Muscle layer of colon (tissue), 2 donors: Measurements from ENCODE around the gene TPSAB1.

Experiments used
- H3K27ac ChIP-seq: one replicate; pipeline ENCODE4 v1.7.0; 2013; ENCODE audit warnings: low read depth, mild to moderate bottlenecking, low read length, moderate library complexity
- H3K27me3 ChIP-seq, 2 donors: one replicate each; pipeline ENCODE4 v1.7.0; 2013; ENCODE audit warnings: low read length in 2 of 2, mild to moderate bottlenecking in 2 of 2; ENCODE audit not compliant: insufficient read depth in 2 of 2, control insufficient read depth in 1 of 2
- H3K36me3 ChIP-seq: one replicate; pipeline ENCODE4 v1.7.0; 2013; ENCODE audit warnings: mild to moderate bottlenecking, low read length; ENCODE audit not compliant: insufficient read depth
- H3K4me1 ChIP-seq: one replicate; pipeline ENCODE4 v1.7.0; 2013; ENCODE audit warnings: mild to moderate bottlenecking, low read length; ENCODE audit not compliant: insufficient read depth
- H3K4me3 ChIP-seq, 2 donors: one replicate each; pipeline ENCODE4 v1.7.0; 2013; ENCODE audit warnings: low read length in 2 of 2, low read depth in 1 of 2, mild to moderate bottlenecking in 1 of 2, moderate library complexity in 1 of 2
- H3K9ac ChIP-seq: one replicate; pipeline ENCODE4 v1.7.0; 2013; ENCODE audit warnings: low read length
- H3K9me3 ChIP-seq: one replicate; pipeline ENCODE4 v1.7.0; 2013; ENCODE audit warnings: mild to moderate bottlenecking, low read length
- donor health status: abdominal sarcoma.
- donor health status: Adenocarcinoma of cecum.

Gene TPSAB1

DNA sequence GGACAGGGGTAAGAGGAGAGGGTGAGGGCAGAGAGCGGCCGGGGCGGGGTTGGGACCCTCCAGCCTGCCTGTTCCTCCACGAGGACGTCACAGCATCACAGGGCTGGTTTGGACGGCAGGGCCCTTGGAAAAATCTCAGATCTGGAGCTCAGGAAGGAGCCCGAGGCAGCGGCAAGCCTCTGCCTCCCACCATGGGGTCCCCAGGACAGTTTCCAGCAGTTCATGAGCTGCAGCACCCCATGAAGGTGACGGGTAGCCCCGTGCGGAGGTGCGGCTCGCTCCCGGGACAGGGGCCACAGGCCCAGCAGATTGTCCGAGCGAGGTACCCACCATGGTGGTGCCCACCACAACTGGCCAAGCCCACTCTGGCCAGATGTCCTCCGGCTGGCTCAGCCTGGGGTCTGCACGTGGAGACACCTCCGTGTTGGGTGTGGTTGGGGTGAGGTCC lies 36.7 kb downstream of the TPSAB1 start:
- Histone ChIP-seq H3K4me1 (peaks cover 1% of the 10 kb centered on the region), H3K27me3 (peaks cover 0 to 26% of the 10 kb centered on the region in 2 donors), H3K9ac (no peak overlapping the region), H3K4me3 (no peak overlapping the region), H3K27ac (no peak overlapping the region), H3K36me3 (no peaks in the 10 kb centered on the region), H3K9me3 (no peaks in the 10 kb centered on the region)

DNA sequence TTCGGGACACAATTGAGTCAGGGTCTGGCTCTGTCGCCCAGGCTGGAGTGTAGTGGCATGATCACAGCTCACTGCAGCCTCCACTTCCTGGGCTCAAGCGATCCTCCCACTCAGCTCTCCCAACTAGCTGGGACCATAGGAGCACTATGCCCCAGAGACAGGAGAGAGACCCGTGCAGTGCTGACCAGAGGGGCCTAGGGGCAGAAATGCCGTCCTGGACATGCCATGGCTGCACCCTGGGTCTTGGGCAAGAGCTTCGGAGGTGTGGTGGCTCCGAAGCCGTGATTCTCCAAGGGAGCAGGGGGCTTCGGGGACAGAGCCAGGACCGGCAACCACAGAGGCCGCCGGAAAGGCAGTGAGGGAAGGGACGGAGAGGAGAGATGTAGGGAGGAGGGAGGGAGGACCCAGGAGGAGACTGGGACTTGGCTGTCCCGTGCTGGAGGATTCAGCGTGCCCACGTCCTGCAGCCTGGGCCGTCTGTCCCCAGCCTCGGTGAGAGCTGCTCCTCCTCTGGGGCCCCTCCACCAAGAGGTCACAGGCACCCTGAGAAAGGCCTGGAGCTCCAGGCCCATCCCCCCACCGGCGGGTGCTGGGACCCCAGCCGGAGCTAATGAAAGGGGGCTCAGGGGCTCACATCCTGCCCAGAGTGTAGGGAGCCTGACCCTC lies 37.2 kb downstream of the TPSAB1 start:
- H3K27me3 ChIP-seq: peaks cover 0 to 26% of the 10 kb centered on the region in 2 donors
- H3K27ac ChIP-seq: no peak overlapping the region
- no peaks in the 10 kb centered on the region for H3K9me3 ChIP-seq
- no peak overlapping the region for H3K9ac ChIP-seq
- no peaks in the 10 kb centered on the region for H3K4me1 ChIP-seq
- H3K4me3 ChIP-seq: no peak overlapping the region
- H3K36me3 ChIP-seq: no peaks in the 10 kb centered on the region

- Histone ChIP-seq H3K9me3 (no peaks in the 10 kb centered on the region), H3K27ac (no peak overlapping the region), H3K4me1 (no peaks in the 10 kb centered on the region), H3K27me3 (peaks cover 0 to 30% of the 10 kb centered on the region in 2 donors), H3K4me3 (no peak overlapping the region), H3K9ac (no peak overlapping the region), H3K36me3 (no peaks in the 10 kb centered on the region)
These were observed 38.0 kb downstream of the TPSAB1 start for GRCh38 chr16:1278477-1278876.

- no peak overlapping the region for H3K27ac ChIP-seq
- peaks cover 0 to 30% of the 10 kb centered on the region in 2 donors for H3K27me3 ChIP-seq
- H3K9me3 ChIP-seq: no peaks in the 10 kb centered on the region
- no peaks in the 10 kb centered on the region for H3K4me1 ChIP-seq
- H3K4me3 ChIP-seq: no peak overlapping the region
- no peaks in the 10 kb centered on the region for H3K36me3 ChIP-seq
- no peak overlapping the region for H3K9ac ChIP-seq
These were observed 38.8 kb downstream of the TPSAB1 start for GRCh38 chr16:1279081-1279944.

DNA sequence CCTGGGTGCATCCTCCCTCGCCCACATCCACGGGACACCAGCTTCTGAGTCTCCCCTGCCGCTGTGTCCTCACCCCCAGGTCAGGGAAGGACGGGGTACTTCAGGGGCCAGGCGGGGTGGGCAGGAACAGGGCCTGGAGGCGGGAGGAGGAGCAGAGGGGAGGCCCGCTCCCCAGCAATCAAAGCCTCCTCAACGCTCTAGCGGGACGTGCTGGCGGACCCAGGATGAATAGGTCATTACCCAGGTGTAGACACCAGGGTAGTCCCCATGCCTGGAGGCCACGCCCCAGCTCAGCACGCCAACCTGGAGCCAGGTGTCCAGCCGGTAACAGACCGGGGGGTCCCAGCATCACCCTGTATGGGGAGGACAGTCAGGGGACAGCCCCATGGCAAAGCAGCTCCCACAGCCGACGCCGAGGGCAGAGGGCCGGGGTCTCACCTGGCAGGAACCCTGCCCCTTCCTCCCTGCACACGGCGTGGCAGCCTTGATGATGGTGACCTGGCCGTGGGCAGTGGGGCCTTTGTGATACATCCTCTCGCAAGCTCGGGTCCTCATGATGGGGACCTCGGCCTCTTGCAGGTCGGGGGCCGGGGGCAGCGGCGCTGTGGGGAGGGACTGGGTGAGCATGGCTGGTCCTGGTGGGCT lies 39.6 kb downstream of the TPSAB1 start:
- Histone ChIP-seq H3K4me3 (no peak overlapping the region), H3K27ac (no peak overlapping the region), H3K27me3 (peaks cover 0 to 30% of the 10 kb centered on the region in 2 donors), H3K9me3 (no peaks in the 10 kb centered on the region), H3K36me3 (no peaks in the 10 kb centered on the region), H3K9ac (no peak overlapping the region), H3K4me1 (no peaks in the 10 kb centered on the region)

- Histone ChIP-seq H3K9ac (no peak overlapping the region), H3K27ac (no peak overlapping the region), H3K9me3 (no peaks in the 10 kb centered on the region), H3K4me3 (no peak overlapping the region), H3K36me3 (no peaks in the 10 kb centered on the region), H3K4me1 (no peaks in the 10 kb centered on the region), H3K27me3 (peaks cover 0 to 36% of the 10 kb centered on the region in 2 donors)
These were observed 40.3 kb downstream of the TPSAB1 start for GRCh38 chr16:1280783-1281182.

GRCh38 chr16:1281517-1281916 lies 41.0 kb downstream of the TPSAB1 start:
- no peak overlapping the region for H3K27ac ChIP-seq
- peaks cover 0 to 36% of the 10 kb centered on the region in 2 donors for H3K27me3 ChIP-seq
- no peaks in the 10 kb centered on the region for H3K9me3 ChIP-seq
- H3K9ac ChIP-seq: no peak overlapping the region
- no peak overlapping the region for H3K4me3 ChIP-seq
- H3K4me1 ChIP-seq: no peaks in the 10 kb centered on the region
- no peaks in the 10 kb centered on the region for H3K36me3 ChIP-seq

DNA sequence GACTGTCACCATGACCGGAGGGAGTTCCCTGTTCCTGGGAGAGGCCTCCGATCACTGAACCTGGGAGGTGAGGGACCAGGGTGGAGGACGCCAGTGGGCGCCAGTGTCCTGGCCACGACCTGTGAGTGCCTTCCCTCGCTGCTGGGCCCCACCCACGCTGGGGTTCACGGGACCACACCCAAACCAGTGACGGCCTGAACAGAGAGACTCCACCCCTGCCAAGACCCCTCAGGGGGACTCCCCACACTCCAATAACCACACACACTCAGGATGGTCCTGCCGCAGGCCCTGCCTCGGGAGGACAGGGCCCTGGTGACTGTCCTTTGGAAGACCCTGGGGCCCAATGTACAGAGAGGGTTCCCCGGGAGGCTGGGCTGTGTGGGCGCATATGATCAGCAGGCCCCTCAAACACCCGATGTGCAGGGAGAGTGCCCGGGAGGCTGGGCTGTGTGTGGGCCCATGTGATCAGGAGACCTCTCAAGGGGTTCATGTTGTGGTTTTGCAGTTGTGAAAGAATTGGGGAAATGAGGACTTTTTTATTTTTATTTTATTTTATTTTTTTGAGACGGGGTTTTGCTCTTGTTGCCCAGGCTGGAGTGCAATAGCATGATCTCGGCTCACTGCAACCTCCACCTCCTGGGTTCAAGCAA lies 41.9 kb downstream of the TPSAB1 start:
- Histone ChIP-seq H3K9ac (no peak overlapping the region), H3K27me3 (peaks cover 0 to 34% of the 10 kb centered on the region in 2 donors), H3K9me3 (no peaks in the 10 kb centered on the region), H3K4me3 (no peak overlapping the region), H3K27ac (no peak overlapping the region), H3K36me3 (no peaks in the 10 kb centered on the region), H3K4me1 (no peaks in the 10 kb centered on the region)

GRCh38 chr16:1283296-1283695 lies 42.8 kb downstream of the TPSAB1 start:
- no peak overlapping the region for H3K4me3 ChIP-seq
- H3K27ac ChIP-seq: no peak overlapping the region
- peaks cover 3 to 35% of the 10 kb centered on the region in 2 donors for H3K27me3 ChIP-seq
- H3K9me3 ChIP-seq: no peaks in the 10 kb centered on the region
- no peak overlapping the region for H3K9ac ChIP-seq
- no peaks in the 10 kb centered on the region for H3K36me3 ChIP-seq
- H3K4me1 ChIP-seq: no peaks in the 10 kb centered on the region

- H3K4me3 ChIP-seq: no peak overlapping the region
- no peak overlapping the region for H3K9ac ChIP-seq
- no peak overlapping the region for H3K27ac ChIP-seq
- H3K36me3 ChIP-seq: no peaks in the 10 kb centered on the region
- peaks cover 6 to 36% of the 10 kb centered on the region in 2 donors for H3K27me3 ChIP-seq
- no peaks in the 10 kb centered on the region for H3K9me3 ChIP-seq
- no peaks in the 10 kb centered on the region for H3K4me1 ChIP-seq
These were observed 43.6 kb downstream of the TPSAB1 start for GRCh38 chr16:1283996-1284616.
